Fibroblast of skin of left quadriceps (primary cell): ENCODE measurements around the gene GNAO1.

ENCODE experiments used
- DNase-seq, 2 experiments: peaks; one replicate each; pipeline ENCODE4 v3.0.0-alpha.2; 2013; ENCODE audit warnings: low read depth in 2 of 2

Gene GNAO1

DNA sequence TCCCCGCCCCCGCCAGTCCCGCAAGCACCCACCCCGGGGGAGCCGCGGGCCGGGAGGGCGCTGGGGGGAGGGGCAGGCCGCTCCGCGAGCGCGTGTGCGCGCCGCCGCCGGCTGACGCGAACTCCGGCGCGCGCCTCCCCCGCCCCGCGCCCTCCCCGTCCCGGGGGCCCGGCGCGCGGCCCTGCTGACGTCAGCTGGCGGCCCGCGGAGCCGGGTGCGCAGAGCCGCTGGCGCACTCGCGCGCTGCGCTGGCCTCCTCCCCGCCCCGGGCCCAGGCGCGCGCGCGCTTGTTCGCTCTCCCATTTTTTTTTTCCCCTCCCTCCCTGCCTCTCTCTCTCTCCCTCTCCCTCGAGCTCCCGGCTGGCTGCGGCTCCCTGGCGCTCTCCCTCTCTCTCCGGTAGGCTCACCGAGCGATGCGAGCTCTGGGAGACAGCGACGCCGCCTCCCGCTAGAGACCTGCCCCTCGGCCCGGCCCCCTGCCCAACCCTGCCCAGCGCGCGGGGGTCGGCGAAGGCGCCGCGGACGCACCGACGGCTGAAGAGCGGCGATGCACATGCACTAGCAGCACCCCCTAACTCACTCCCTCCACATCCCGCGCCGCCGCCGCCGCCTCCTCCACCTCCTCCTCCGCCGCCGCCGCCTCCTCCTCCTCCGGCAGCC lies at the start of gene GNAO1:
TSS of gene GNAO1 (plus strand) at position 334 of the 660 bp plus-strand sequence. CDS start 747 bp downstream, outside the sequence.
- DNase-seq = peak; percentile 23 to 30

GRCh38 chr16:56143666-56144065 lies 47.6 kb upstream of the GNAO1 start:
- DNase-seq = no peak

- no peak for DNase-seq
Observed at GRCh38 chr16:56145369-56145768, 45.9 kb upstream of the GNAO1 start.

DNA sequence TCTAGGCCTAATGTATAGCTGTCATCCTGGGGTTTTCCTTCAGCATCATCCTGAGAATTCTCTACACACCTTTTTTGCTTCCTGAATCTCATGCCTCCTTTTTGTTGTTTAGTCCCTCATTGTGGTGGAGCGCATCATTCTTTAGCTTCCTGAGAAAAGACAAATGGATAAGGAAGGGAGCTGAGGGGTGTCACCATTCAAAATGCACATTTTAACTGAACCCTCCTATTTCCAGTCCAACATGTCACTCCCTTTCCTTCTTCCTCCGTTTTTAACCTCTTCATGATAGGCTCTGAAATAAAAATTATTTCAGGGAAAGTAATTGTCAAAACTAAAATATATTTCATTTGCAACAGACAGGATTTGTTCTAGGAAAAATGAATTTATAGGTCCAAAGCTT lies 39.7 kb upstream of the GNAO1 start:
- no peak for DNase-seq

- DNase-seq = no peak
Observed at GRCh38 chr16:56161658-56162057, 29.6 kb upstream of the GNAO1 start.

DNA sequence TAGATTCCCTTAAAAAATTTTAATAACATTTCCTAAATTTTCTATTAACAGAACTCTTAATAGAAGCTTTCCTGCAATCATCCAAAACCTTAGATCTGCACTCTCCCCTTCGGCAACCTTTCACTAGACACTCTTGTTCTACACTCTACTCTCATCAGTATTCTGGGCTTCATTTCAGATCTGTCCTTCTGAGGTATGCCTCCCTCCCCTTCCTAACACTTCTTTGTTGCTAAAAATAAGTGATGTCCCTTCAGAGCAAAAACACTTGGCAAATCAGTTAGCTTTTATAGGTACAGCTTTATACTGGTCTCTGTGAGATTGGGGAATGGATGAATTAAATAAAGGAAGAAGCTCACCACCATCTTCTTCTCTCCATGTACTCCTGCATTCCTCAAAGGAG lies 28.2 kb upstream of the GNAO1 start:
- no peak for DNase-seq

DNA sequence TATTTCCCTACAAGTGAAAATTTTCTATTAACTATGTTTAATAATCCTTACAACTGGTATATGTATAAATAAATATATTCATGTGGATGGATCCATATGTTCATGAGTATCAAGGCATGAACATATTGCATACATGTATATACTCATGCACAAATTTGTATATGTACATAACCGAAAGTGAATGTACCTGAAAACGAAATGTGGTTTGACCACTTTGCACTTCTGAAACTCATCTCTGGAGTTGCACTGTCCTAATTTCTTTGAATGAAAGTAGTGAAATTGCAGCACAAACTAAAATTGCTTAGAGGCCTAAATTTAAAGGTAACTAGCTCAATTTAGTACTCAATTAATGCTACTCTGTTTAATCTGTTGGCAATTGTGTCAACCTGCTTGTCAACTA lies 27.4 kb upstream of the GNAO1 start:
- DNase-seq = no peak

GRCh38 chr16:56164636-56165035 lies 26.7 kb upstream of the GNAO1 start:
- DNase-seq = no peak

DNA sequence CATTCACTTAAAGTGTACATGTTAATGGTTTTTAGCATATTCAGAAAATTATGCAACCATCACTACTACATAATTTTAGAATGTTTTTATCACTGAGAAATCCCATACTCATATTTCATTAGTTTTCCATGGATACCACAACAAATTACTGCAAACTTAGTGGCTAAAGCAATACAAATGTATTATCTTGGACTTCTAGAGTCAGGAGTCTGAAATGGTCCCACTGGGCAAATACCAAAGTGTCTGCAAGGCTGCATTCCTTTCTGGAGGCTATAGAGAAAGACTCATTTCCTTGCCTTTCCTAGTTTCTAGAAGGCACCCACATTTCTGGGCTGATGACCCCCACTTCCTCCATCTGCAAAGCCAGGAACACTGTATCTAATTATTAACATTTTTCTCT lies 16.9 kb upstream of the GNAO1 start:
- no peak for DNase-seq

DNA sequence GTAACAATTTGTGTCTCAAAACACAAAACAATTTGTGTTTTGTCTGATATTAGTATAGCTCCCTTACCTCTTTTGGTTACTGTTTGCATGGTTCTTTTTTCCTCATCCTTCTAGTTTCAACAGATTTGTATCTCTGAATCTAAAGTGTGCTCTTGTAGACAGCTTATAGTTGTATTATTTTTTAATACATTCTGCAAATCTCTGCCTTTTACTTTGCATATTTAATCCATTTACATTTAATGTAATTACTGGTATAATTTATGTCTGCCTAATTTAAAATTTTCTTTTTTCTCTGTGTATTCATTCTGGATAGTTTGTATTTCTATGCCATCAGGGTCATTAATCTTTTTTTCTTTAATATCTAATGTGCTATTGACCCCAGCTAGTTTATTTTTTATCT lies 9.9 kb upstream of the GNAO1 start:
- no peak for DNase-seq

DNA sequence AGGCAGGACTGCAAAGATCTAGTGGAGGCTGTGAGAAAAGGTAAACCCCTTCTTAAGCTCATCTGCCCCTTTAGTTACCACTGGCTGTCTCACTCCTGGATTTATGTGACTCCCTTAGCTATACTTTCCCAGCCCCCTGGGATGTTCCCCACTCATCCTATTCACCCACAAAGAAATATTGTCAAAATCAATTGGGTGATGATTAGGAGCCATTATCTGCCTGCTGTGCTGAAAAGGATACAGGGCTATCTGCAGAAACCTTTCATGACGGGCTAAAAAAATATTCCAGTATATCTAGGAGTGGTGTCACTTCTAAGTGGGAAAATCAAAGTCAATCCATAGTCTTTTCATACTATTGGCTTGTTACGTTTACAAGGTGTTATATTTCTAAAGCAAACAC lies 8.0 kb upstream of the GNAO1 start:
- DNase-seq = no peak

GRCh38 chr16:56190048-56190676 lies 1.1 kb upstream of the GNAO1 start:
- no peak for DNase-seq

- no peak for DNase-seq
Observed at GRCh38 chr16:56190677-56191155, 573 bp upstream of the GNAO1 start.

DNA sequence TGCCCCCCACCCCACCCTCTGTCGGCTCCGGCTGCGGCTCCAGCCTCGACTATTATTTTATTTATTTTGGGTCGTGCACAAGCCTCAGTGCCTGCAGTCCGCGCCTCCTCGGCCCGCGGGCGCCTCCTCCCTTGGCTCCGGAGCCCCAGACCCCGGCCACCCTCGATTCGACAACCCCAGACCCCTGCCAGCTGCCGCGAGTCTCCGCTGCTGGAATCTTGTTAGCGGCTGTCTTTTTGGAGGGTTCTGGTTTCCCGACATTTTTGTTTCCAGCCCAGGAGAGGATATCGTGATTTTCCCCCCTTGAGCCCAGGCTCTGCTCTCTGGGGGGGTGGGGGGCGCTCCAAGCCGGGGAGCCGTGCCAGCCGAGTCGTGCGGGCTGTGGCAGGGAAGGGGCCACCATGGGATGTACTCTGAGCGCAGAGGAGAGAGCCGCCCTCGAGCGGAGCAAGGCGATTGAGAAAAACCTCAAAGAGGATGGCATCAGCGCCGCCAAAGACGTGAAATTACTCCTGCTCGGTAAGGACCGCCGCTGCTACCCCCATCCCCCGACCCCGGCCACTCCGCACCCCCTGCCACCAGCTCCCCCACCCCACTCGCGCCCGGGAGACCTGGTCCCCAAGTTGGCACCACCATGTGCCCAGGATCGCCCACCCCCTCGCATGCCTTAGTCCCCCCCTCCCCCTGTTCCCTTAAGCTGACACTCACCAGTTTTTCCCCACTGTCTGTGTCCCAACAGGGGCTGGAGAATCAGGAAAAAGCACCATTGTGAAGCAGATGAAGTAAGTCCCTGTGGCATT lies 746 bp downstream of the GNAO1 start:
- no peak for DNase-seq

- no peak for DNase-seq
Observed at GRCh38 chr16:56192635-56192945, 1.3 kb downstream of the GNAO1 start.

DNA sequence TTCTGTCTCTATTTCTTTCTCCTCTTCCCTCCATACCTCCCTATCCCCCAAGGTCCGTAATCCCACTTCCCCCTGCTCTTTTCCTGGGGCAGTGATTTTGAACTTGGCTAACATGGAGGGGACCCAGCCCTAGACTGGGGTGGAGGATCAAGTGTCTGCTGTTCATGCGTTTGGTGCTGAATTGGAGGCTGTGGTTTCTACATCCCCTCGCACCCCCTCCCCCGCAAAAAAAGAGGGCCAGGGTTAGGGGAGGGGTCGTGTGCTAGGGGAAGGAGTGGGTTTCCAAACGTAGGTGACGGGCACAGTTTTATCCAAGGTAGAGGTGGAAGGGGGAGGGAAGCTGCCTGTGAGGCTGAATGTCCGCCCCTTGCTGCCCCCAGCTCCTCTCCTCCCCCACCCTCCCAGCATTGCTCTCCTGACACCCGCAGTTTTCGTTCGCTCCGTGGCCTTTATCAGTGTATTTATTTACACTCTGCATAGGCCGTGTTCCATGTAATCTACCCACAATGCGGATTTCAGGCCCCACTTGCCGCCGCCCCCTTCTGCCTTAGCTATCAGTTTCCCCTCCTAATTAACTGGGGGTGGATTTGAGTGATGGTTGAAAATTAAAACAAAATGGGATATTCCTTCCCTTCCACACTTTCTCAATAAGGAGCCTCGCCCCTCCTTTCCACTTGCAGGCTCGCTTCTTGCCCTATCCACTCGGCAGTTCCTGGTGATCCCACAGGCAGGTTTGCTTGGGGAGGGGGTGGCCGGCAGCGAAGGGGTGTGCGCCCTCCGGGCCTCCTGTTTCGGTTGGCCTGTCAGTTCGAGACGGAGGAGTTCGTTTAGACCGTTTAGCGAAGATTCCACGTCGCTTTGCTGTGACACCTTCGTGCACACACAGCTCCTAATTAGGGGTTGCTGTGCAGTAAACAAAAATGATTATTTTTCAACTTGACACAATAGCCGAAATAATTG lies 2.0 kb downstream of the GNAO1 start:
- DNase-seq = no peak

GRCh38 chr16:56193951-56194726 lies 2.9 kb downstream of the GNAO1 start:
- DNase-seq = peak; percentile 26 to 31

- DNase-seq = no peak
Observed at GRCh38 chr16:56195151-56195550, 3.9 kb downstream of the GNAO1 start.

DNA sequence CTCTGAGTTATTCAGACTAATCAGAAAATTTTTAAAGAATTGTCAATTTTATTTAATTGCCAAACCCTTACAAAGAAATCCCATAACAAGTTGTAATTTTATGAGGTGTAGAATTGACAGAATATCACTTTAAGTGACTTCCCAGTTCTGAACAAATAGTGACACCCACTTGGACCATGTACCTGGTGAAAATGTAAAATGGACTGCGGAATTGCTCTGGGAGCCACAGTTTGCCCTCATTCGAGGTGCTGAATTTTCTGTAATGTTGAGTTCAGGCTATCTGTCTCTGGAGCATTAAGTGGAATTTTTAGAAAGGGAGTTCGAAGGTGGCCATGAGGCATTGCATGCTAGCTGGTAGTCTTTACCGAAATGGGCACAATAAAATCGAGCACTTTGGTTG lies 5.1 kb downstream of the GNAO1 start:
- DNase-seq = no peak

DNA sequence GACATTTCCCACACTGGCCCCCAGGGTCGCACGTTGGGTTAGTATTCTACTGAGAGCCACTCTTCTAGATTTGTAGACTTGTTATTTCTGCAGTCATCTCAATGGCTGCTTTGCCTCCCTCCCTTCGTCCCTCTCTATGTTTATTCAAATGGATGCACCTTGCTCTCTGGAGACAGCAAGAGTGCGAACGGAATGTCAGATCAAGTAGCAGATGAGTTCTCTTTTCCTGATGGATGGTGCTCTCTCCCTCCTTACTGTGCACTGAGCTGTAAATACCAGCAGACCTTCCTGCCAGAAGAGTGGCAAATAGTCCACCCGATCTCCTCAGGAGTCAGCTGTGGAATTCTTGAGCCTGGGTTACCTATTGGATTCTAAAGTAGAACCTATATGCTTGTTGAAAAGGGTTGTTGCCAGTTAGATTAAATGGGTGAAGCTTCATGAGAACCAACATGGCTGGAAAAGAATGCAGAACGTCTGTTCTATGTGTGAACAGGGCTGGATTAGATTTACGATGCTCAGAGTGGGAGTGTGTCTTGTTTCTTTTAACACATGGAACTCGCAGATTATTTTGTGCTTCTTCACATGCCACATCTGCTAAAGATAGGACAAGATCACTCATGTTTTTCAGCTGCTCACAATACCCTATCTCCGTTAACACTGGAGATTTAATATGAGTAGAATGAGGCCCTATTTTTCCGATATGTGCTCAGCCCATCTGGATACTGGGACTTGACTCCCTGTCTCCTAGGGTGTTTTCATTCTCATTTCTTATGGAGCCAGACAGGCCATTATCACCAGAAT lies 6.1 kb downstream of the GNAO1 start:
- no peak for DNase-seq
